ENCODE data around the gene AFF3. TPM values are rescaled to one million over a fixed set of nuclear protein-coding genes. Genes with fewer than 3 reads are reported as not detected.

Gene AFF3
- total RNA-seq, 4 donors from 2014 or later = 5.3 to 216 (median 12.5) TPM

- DNase-seq = no peak
- H3K36me3 ChIP-seq = no peaks in the 10 kb centered on the region
- H3K4me3 ChIP-seq = no peak overlapping the region
- no peaks in the 10 kb centered on the region for H3K4me1 ChIP-seq
- TF ChIP-seq CTCF (IDR thresholded peaks at IDR 0.05) = no peak
- no peak for TF ChIP-seq POLR2A (IDR thresholded peaks at IDR 0.05)
- H3K27me3 ChIP-seq = no peaks in the 10 kb centered on the region
- no peak overlapping the region for H3K27ac ChIP-seq
- no peaks in the 10 kb centered on the region for H3K9me3 ChIP-seq
Observed at GRCh38 chr2:99694331-99694730, 448.1 kb downstream of the AFF3 start.

GRCh38 chr2:99692785-99693184 lies 449.6 kb downstream of the AFF3 start:
- Histone ChIP-seq H3K27me3 (no peaks in the 10 kb centered on the region), H3K9me3 (no peaks in the 10 kb centered on the region), H3K4me1 (no peaks in the 10 kb centered on the region), H3K27ac (no peak overlapping the region), H3K4me3 (no peak overlapping the region), H3K36me3 (no peaks in the 10 kb centered on the region)
- TF ChIP-seq POLR2A (IDR thresholded peaks at IDR 0.05) (no peak), CTCF (IDR thresholded peaks at IDR 0.05) (no peak)
- no peak for DNase-seq

GRCh38 chr2:99691926-99692325 lies 450.5 kb downstream of the AFF3 start:
- no peak for DNase-seq

GRCh38 chr2:99689145-99689742 lies 453.1 kb downstream of the AFF3 start:
- Histone ChIP-seq H3K4me1 (no peaks in the 10 kb centered on the region), H3K4me3 (no peak overlapping the region), H3K9me3 (no peaks in the 10 kb centered on the region), H3K27ac (no peak overlapping the region), H3K27me3 (no peaks in the 10 kb centered on the region), H3K36me3 (no peaks in the 10 kb centered on the region)
- TF ChIP-seq POLR2A (IDR thresholded peaks at IDR 0.05) = no peak
- no peak for TF ChIP-seq CTCF (IDR thresholded peaks at IDR 0.05)
- no peak for DNase-seq

More at GRCh38 chr2:99691926-99692325, 450.5 kb downstream of the AFF3 start:
- no peaks in the 10 kb centered on the region for H3K27me3 ChIP-seq
- no peak overlapping the region for H3K4me3 ChIP-seq
- TF ChIP-seq POLR2A (IDR thresholded peaks at IDR 0.05) = no peak
- no peak for TF ChIP-seq CTCF (IDR thresholded peaks at IDR 0.05)
- H3K4me1 ChIP-seq = no peaks in the 10 kb centered on the region
- H3K27ac ChIP-seq = no peak overlapping the region
- no peaks in the 10 kb centered on the region for H3K36me3 ChIP-seq
- no peaks in the 10 kb centered on the region for H3K9me3 ChIP-seq

- Histone ChIP-seq H3K4me3 (no peak overlapping the region), H3K9me3 (no peaks in the 10 kb centered on the region), H3K27me3 (no peaks in the 10 kb centered on the region), H3K36me3 (no peaks in the 10 kb centered on the region), H3K27ac (no peak overlapping the region), H3K4me1 (no peaks in the 10 kb centered on the region)
- TF ChIP-seq POLR2A (IDR thresholded peaks at IDR 0.05) = no peak
- TF ChIP-seq CTCF (IDR thresholded peaks at IDR 0.05) = no peak
- no peak for DNase-seq
Observed at GRCh38 chr2:99688699-99689098, 453.7 kb downstream of the AFF3 start.
